Measurements from ENCODE around the gene PCGF5. TPM values are rescaled to one million over a fixed set of nuclear protein-coding genes. Genes with fewer than 3 reads are reported as not detected.

Gene PCGF5
- total RNA-seq, 1 donor from 2014 or later = 27.4 TPM

GRCh38 chr10:91271886-91272285 lies 51.4 kb downstream of the PCGF5 start:
- no peak for DNase-seq (ENCODE audit: low read depth)
- TF ChIP-seq CTCF (conservative IDR thresholded peaks at IDR 0.05; ENCODE audit: low read depth, low read length) = no peak

GRCh38 chr10:91284486-91285090 lies 64.1 kb downstream of the PCGF5 start:
- H3K4me3 ChIP-seq (ENCODE audit: low read depth, low read length) = no peak overlapping the region
- no peak for TF ChIP-seq CTCF (conservative IDR thresholded peaks at IDR 0.05; ENCODE audit: low read depth, low read length)
- DNase-seq (ENCODE audit: low read depth) = no peak

More at GRCh38 chr10:91271886-91272285, 51.4 kb downstream of the PCGF5 start:
- H3K4me3 ChIP-seq (ENCODE audit: low read depth, low read length) = no peak overlapping the region

GRCh38 chr10:91286572-91286971 lies 66.1 kb downstream of the PCGF5 start:
- no peak for TF ChIP-seq CTCF (conservative IDR thresholded peaks at IDR 0.05; ENCODE audit: low read depth, low read length)
- H3K4me3 ChIP-seq (ENCODE audit: low read depth, low read length) = no peak overlapping the region
- DNase-seq (ENCODE audit: low read depth) = no peak

GRCh38 chr10:91287276-91287675 lies 66.8 kb downstream of the PCGF5 start:
- no peak for DNase-seq (ENCODE audit: low read depth)
- TF ChIP-seq CTCF (conservative IDR thresholded peaks at IDR 0.05; ENCODE audit: low read depth, low read length) = no peak
- H3K4me3 ChIP-seq (ENCODE audit: low read depth, low read length) = no peak overlapping the region

- no peak for TF ChIP-seq CTCF (conservative IDR thresholded peaks at IDR 0.05; ENCODE audit: low read depth, low read length)
Measured at GRCh38 chr10:91287912-91288311, 67.4 kb downstream of the PCGF5 start.

GRCh38 chr10:91289305-91289704 lies 68.8 kb downstream of the PCGF5 start:
- no peak for DNase-seq (ENCODE audit: low read depth)
- no peak for TF ChIP-seq CTCF (conservative IDR thresholded peaks at IDR 0.05; ENCODE audit: low read depth, low read length)
- no peak overlapping the region for H3K4me3 ChIP-seq (ENCODE audit: low read depth, low read length)

More at GRCh38 chr10:91287912-91288311, 67.4 kb downstream of the PCGF5 start:
- no peak for DNase-seq (ENCODE audit: low read depth)
- no peak overlapping the region for H3K4me3 ChIP-seq (ENCODE audit: low read depth, low read length)

- no peak for DNase-seq (ENCODE audit: low read depth)
- TF ChIP-seq CTCF (conservative IDR thresholded peaks at IDR 0.05; ENCODE audit: low read depth, low read length) = no peak
Measured at GRCh38 chr10:91290607-91291006, 70.1 kb downstream of the PCGF5 start.

More at GRCh38 chr10:91290607-91291006, 70.1 kb downstream of the PCGF5 start:
- no peak overlapping the region for H3K4me3 ChIP-seq (ENCODE audit: low read depth, low read length)
